GM18870 (cell line): ENCODE data around the gene NPHP1.
"Not testable (repeated sequence)": the region's sequence is repeated elsewhere in the genome, so short reads cannot be mapped to it uniquely, and the experiment has no call there.

ENCODE experiments used
- ATAC-seq: cut with Tn5 transposase; IDR thresholded peaks from one replicate; pipeline ENCODE4 v1.9.1; 2021; ENCODE audit warnings: moderate library complexity; ENCODE audit not compliant: unreplicated experiment

NPHP1 gene

DNA sequence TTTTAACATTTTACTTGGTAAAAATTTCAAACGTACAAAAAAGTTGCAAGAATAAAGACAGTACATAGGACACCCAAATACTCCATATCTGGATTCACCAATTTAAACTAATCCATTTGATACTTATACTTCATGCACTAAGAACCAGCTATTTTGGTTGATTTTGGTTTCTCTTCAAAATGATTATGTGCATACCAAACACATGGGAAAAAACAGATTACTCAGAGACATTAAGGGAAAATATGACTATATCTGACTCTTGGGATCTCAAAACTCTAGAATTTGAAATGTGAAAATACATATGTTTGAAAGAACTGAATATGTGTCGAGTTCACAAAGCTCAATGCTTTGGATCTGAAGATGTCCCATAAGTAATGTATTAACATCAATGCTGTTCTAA is 73.6 kb downstream of the NPHP1 start:
- no peak for ATAC-seq

DNA sequence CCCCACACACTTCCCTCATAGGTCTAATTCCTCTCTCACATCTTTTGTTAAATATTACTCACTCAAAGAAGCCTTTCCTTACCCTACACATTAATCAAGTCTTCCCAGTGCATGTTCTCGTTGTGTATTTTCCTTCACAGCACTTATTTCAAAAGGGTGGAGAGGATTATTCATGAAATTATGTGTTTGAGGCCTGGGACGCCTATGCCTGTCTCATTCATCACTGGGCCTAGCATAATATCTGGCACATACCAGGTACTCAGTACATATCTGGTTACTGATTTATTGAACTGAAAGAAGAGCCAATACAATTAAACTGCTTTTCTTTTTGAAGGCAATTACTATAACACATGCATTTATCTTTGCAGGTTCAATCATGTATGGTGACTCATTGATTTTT is 74.1 kb downstream of the NPHP1 start:
- no peak for ATAC-seq

DNA sequence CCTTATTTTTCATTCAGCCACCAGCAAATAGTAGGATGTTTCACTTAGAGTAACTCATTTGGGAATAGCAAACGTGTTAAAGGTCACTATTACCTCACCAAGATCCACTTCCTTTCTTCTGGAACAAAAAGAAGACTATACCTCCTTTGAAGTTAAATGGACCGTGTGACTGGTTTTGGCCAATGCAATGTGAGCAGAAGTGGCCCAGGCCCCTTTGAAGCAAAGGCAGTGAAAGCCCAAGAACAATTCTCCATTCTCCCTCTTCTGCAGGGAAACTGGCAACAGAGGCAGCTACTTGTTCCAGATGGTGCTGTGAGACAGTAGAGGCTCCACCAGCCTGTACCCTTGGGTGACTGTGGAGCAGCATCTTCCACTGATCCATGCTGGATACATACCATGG is 77.9 kb downstream of the NPHP1 start:
- ATAC-seq, result no peak

DNA sequence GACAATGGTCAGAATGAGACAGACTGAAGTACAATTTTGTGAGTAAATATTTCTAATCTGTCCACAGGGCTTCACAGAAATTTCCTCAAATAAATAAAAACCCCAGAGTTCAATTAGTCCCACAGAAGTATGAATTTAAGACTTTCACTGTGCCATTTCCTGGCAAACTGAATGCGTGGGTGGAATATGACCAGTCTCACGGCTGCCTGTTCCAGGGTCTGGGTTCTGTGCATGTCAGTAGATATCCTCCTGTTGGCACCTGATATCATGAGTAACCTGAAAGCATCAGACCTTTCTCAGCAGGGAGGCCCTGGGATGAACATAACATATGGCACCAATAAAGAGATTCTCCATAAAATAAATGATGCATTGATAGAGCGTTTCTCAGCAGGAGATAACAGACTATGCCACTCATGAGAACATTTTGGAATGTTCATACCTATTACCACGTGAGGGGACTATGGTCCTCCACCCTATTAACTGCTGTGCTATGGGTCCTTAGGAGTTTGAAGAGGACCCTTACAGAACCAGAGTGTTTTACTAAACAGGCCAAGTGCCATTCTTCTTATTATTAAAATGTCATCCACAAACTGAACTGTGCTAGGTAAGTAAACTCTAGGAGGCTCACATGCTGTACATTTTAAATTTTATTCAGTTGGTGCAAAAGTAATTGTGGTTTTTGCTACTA is 78.6 kb downstream of the NPHP1 start:
- no peak for ATAC-seq

DNA sequence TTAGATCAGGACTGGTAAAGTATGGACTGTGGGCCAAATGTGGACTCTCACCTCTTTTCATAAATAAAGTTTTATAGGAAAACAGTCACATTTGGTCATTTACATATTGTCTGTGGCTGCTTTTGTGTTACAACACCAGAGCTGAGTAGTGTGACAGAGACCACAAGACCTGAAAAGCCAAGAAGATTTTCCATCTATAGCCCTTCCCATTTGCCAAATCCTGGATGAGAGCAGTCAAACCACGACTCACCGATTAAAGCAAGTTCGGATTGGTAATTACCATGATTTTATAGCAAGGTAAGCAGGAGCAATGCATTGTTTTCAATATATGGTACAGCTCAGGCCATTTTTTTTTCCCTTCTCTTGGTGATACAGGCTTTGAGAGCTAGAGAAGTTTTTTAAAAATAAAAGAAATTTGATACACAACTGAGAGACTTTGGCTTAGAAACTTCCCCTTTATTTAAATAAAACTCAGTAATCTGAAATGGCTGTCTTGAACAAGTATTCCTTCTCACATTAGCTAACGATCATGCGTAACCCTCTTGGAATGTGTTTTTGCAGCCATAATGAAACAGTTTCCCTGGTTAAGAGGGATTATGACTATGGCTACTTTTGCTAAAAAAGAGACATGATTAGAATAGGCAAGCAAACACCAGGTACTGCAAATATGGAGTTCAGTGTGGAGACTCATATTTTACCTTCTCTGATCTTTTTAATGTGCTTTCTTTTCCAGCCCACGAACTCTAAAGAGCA is 79.7 kb downstream of the NPHP1 start:
- ATAC-seq, result no peak

DNA sequence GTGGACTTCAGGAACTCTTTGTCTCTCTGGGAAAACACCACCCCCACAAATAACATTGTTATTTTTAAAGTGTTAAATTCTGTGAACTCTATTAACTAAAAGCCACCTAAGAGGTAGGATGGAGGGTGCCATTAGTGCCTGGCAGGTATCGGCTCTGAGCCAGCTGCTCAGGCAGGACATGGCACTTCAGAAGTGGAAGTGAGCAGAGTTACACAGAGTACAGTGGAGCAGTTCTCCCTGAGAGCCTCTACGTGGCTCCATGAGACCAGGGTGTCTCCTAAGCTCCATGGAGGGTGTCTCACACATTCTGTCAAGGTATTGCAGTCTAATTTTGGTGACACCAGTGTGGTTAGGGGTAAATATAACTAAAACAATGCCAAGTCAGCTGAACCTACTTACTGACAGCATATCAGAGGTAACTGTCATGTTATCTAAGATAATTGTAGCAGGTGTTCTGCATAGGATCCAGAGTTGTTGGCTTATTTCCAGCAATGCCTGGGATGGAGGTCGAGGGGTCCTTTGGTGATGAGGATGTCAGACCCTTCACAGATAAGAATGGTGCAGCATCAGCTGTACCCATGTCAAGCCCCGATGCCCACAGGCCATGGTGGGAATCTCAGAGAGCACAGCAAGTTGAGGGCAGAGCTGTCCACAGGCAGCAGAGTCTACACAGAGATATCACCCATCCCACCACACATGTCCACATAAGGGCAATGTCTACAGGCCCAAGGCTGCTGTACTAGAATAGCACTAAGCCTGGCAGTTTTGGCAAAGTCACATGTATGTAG is 80.6 kb downstream of the NPHP1 start:
- no peak for ATAC-seq

DNA sequence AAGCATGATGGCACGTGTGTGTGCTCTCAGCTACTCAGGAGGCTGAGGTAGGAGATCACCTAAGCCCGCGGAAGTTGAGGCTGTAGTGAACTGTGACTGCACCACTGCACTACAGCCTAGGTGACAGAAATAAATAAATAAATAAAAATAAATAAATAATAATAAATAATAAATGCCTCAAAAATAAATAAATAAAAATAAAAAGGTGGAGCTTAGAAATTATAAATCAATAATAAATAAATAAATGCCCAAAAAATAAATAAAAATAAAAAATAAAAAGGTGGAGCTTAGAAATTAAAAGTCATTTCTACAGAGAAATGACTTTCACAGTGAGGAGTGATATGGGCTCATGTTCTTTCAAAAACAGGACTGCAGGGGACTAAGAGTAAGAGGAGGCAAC is 83.2 kb downstream of the NPHP1 start:
- ATAC-seq, result no peak

DNA sequence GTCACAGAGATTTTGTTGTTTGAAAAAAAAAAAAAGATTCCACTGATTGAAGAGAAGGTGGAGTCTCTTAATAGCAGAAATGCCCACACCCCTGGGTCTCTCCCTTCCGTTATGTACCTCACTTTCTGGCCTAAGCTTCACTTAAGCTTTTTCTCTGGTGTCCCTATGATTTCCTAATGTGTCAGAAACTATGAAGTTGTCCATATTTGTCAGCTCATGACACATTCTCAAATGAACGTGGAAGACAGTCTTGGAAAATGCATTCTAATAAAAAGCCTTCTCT is 83.8 kb downstream of the NPHP1 start:
- ATAC-seq, result no peak

DNA sequence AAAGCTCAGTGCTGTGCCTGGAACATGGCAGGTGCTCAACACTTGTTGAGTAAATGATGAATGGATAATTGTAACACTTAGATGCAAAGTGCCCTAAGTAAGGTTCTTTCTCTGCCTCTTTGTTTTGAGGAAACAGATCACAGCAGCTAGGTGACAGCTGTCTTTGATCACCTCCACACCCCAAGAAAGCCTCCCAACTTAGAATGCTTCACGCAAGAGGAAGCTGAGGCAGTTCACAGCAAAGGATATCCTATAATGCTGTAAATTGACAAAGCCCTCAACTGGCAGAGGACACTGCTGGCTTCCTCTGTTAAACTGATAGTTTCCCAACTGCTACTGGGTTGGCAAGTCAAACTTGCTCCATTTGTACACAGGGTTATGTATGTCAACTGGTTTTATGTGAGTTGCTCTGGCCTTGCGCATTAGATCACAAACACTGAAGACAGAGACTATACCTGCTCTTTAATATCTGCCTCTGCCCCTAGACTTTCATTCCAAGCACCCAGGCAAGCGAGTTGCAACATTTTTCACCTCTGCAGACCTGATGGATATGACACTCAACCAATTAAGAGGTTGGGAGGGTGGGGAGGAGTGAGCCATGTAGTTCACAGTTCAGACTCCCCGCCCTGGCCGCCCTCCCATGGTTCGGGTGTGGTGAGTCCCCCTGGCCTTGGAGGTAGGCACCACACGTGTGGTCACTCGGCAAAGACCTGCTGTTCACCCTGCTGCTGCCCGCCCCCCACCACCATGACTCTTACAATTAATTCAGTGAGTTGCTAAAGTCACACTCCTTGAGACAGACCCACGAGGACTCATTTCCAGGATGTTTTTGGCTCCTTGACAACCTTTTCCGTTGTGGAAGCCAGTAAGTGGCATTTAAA is 84.4 kb downstream of the NPHP1 start:
- no peak for ATAC-seq

DNA sequence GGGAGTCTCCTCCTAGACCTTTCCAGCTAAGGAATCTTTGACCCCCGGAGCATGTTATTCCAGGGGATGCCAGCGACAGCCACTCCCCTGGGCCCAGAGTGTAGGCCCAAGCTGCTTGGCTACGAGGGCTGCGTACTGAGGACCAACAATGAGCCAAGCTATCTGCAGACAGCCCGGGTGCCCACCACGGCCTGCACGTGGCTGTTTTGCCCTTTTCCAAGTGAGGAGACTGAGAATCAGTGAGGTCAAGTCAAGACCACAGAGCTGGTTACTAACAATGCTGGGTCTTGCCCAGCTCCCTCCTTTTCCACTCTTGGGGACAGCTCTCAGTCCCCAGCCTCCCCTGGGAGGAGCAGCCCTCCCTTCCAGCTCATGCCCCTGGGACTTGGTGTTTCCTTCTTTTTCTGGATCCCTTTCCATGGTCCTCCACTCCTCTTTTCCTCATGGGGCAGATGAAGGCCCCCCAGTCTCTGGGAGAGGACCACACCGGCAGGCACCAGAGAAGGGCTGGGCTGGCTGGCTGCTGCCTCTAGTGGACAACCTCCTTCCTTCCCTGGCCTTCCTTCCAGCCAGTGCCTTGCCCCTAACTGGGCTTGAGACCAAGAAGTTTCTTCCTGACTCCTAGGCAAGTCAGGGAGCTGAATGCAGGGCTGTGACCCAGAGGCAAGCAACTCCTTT is 88.6 kb downstream of the NPHP1 start:
- ATAC-seq, result no peak

DNA sequence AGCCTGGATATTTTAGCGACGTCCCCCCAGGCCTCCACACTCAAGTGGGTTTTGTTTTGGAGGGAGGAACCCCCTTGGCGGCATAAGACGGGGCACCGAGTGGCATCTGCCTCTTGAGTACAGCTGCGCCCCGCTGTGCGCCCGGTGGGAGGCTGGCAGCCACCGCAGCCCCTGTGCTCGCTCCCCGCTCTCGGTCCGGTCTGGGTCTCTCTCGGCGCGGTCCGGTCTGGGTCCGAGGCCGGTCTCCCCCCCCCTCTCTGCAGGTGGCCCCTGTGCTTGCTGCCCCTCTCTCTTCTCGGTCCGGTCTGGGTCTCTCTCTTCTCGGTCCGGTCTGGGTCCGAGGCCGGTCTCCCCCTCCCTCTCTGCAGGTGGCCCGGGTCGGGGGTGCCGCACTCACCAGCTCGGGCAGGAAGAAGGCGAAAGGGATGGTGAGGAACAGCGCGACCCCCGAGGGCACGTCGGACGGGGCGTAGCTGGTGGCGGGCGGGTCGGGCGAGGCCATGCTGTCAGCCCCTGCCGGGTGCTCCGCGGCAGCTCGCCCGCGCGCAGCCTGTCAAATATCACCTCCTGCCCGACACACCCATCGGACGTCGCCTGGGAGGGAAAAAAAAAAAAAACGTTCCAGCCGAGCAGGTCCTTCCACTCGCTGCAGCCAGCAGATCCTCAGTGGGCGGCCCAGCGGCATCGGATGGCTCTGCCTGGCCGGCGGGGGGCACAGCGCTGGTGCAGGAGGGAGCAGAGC is 89.4 kb downstream of the NPHP1 start, which contains the start of gene MALL:
Gene MALL, minus strand, starts transcription at position 532 of the 742 bp plus-strand sequence. Its CDS starts 30 bp downstream, at position 502.
- ATAC-seq, result no peak

DNA sequence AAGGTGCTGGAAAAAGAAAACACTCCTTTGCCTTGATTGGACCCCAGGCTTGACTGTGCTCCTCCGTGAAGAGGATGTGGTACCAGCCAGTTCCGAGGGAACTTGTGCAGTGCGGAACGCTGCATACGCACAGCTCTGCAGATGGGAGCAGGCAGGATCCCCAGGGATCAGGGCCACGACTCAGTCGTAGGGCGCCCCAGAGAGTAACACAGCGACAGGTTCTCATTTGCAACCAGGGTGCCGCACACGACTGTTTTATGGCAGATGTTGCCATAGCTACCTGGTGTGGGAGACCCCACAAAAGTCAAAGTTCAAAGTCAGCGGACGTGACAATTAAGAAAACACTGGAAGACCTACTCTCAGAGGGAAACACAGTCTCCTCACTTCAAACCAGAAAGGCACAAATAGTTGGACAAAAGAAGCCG is 90.0 kb downstream of the NPHP1 start:
- no peak for ATAC-seq

DNA sequence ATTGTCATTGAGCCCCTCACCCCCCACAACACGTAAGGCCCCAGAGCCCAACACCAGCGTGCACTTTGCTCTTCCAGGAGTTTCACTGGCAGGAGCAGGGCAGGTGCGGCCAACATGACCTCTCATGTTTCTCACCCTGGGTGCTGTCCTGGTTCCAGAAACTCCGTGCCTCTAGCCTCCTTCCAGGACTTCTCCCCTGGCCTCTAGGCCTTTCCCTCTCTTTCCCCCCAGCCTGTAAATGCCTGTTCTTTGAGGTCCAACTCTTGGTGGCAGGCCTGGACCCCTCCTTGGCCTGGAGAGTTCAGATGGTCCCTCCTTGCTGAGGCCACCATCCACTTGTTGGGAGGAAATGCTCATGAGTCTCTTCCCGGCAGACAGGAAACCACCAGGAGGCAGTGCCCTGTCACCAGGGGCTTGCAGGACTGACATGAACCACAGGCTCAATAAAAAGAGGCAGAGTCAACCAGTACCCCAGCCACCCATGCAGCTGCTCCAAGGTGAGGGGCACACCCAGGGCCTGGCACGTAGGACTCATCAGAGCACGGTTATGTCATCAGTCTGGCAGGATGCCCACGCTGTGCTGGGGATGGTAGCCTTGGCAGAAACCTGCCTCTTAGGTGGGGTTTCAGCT is 90.7 kb downstream of the NPHP1 start:
- ATAC-seq, result no peak

DNA sequence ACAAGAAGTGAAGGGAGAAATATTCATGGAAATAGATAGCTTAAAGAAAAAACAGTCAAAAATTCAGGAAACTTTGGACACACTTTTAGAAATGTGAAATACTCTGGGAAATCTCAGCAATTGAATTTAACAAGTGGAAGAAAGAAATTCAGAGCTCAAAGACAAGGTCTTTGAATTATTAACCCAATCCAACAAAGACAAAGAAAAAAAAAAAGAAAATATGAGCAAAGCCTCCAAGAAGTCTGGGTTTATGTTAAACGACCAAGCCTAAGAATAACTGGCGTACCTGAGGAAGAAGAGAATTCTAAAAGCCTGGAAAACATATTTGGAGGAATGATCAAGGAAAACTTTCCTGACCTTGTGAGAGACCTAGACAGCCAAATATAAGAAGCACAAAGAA is 96.5 kb downstream of the NPHP1 start:
- not testable (repeated sequence) for ATAC-seq

DNA sequence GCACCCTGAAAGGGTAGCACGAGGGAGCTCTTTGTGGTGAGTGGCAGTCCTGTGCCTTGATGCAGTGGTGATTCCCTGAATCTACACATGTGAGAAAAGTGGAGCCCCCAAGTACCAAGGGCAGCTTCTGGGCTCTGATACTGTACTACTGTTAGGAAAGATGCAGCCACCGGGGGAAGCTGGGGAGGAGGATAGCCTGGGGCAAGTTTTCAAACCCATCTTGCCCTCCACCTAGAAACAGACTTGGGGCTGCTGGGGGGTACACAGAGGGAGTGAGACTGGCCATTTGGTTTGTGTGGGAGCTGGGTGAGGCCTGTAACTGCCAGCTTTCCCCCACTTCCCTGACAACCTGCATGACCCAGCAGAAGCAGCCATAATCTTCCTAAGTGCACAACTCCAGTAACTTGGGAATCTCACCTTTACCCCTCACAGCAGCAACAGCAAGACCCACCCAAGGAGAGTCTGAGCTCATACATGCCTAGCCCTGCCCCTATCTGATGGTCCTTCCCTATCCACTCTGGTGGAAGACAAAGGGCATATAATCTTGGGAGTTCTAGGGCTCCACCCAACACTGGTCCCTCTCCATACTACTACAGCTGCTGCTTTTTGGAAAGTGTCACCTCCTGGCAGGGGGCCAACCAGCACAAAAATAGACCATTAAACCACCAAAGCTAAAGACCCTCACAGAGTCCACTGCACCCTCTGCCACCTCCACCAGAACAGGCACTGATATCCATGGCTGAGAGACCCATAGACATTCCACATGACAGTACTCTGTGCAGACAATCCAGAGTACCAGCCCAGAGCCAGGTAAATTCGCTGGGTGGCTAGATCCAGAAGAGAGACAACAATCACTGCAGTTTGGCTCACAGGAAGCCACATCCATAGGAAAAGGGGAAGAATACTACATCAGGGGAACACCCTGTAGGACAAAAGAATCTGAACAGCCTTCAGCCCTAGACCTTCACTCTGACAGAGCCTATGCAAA is 97.4 kb downstream of the NPHP1 start:
- ATAC-seq, result no peak

DNA sequence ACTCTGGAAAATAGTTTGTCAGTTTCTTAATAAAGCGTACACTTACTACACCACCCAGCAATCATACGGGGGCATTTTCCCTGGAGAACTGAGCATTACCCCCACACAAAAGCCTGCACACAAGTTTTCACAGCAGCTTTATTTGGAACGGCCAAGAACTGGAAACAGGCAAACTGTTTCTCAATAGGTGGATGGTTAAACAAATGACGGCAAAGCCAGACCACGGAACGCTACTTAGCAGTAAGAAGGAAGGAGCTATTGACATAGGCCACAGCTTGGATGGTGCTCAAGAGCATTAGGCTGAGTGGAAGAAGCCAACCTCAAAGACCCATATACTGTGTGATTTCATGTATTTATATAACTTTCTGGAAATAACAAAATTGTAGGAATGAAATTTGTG is 98.2 kb downstream of the NPHP1 start:
- no peak for ATAC-seq

DNA sequence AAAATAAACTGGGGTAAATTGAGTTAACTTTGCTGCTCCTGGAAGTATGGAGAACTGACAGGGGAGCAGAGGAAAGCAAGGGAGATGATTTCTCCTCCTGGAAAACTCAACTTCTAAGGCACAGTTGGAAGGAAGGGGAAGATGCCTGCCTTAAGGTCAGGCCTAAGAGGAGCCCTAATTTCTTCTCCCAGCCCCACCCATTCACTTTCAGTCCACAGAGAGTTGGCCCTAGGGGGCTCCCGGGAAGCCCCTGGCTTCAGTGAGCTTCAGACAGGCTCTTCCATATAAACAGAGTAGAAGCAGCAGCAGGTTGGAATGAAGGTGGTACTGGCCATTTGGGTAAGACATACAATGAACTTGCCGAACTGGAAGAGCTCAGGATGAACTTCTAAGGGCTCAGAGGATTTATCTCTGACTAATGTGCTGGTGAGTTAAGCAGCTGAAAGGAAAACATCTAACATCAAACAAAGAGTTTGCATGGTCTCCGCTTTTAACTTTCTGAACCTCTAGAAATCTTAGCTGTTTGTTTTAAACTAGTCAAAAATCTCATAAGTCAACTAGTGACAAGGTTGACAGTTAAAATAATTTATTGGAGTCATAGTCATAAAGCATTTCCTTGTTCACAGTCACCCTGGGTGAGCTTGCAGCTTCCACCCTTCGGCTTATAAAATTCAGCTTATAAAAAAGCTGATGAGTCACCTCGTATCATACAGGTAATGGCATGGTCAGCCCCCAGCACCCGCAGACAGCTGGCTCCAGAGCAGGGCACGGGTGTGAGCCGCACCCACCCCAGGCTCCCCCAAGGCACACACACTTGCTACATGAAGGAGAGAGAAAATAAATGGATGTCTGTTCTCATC is 99.0 kb downstream of the NPHP1 start:
- no peak for ATAC-seq
